H1 (cell line): ENCODE data around the gene GPC6. TPM values are rescaled to one million over a fixed set of nuclear protein-coding genes. Genes with fewer than 3 reads are reported as not detected.

Experiments used
- CTCF ChIA-PET: fragments of 300-600 bp; sonication (Branson Sonifier 250); formaldehyde crosslinking; loops from one replicate; lab custom pipeline; 2021; ENCODE audit not compliant: partially characterized antibody; lab: Charles Lee
- POLR2A ChIA-PET: fragments of 300-600 bp; sonication (Branson Sonifier 250); formaldehyde crosslinking; loops from one replicate; lab custom pipeline; 2021; ENCODE audit warnings: inconsistent platforms; ENCODE audit not compliant: partially characterized antibody; lab: Charles Lee
- DNase-seq, 2 experiments: peaks; one replicate each; pipeline versions ENCODE4 v3.0.0 to v3.0.0-alpha.2; 2010 to 2022; ENCODE audit warnings: low spot score in 2 of 2, low read depth in 1 of 2, mixed read lengths in 1 of 2
- FAIRE-seq: peaks from 2 replicates; lab custom pipeline; 2011; peaks lifted over from hg19 to GRCh38; lab: Jason Lieb, UNC
- H2AFZ ChIP-seq: 2 replicates; pipeline ENCODE4 v1.8.1; 2012; ENCODE audit warnings: low read length, inconsistent platforms
- H2AK5ac ChIP-seq: 2 replicates; pipeline ENCODE4 v1.6.1; 2013; ENCODE audit warnings: low read depth, low read length
- H2BK120ac ChIP-seq: replicated peaks from 2 replicates; pipeline ENCODE3; 2013; ENCODE audit warnings: low read depth, low read length, inconsistent platforms
- H2BK12ac ChIP-seq: 2 replicates; pipeline ENCODE4 v1.6.1; 2013; ENCODE audit warnings: low read depth, low read length
- H2BK15ac ChIP-seq: 2 replicates; pipeline ENCODE4 v1.6.1; 2013; ENCODE audit warnings: low read length
- H2BK20ac ChIP-seq: 2 replicates; pipeline ENCODE4 v1.6.1; 2013; ENCODE audit warnings: low read length
- H2BK5ac ChIP-seq: 2 replicates; pipeline ENCODE4 v1.6.1; 2013; ENCODE audit warnings: low read depth, low read length
- H3K14ac ChIP-seq: 2 replicates; pipeline ENCODE4 v1.6.1; 2013; ENCODE audit warnings: inconsistent platforms; ENCODE audit not compliant: insufficient read length
- H3K18ac ChIP-seq: 2 replicates; pipeline ENCODE4 v1.6.1; 2013; ENCODE audit warnings: low read length; ENCODE audit errors: extremely low read depth
- H3K23ac ChIP-seq: 2 replicates; pipeline ENCODE4 v1.6.1; 2013; ENCODE audit warnings: inconsistent platforms; ENCODE audit not compliant: insufficient read length
- H3K23me2 ChIP-seq: 2 replicates; pipeline ENCODE4 v1.6.1; 2013; ENCODE audit warnings: low read depth, low read length
- H3K27ac ChIP-seq: 2 replicates; pipeline ENCODE4 v1.6.1; 2011; ENCODE audit warnings: low read depth, low read length, inconsistent platforms
- H3K27me3 ChIP-seq, 4 experiments: replicated peaks in 1 of 4; 1 replicate in 1 of 4; 2 replicates in 3 of 4; pipeline versions ENCODE4 v1.6.1 to v1.8.1; 2011 to 2013; ENCODE audit warnings: low read length in 3 of 4, mild to moderate bottlenecking in 3 of 4, inconsistent platforms in 2 of 4, mixed read lengths in 2 of 4, moderate library complexity in 1 of 4; ENCODE audit not compliant: control insufficient read depth in 3 of 4, insufficient read depth in 3 of 4; ENCODE audit errors: extremely low read depth in 1 of 4
- H3K36me3 ChIP-seq, 4 experiments: 2 replicates each; pipeline versions ENCODE4 v1.6.1 to v1.8.1; 2011 to 2013; ENCODE audit warnings: mild to moderate bottlenecking in 4 of 4, low read length in 3 of 4, moderate library complexity in 2 of 4, control low read depth in 1 of 4, inconsistent platforms in 1 of 4; ENCODE audit not compliant: insufficient read depth in 4 of 4, control insufficient read depth in 2 of 4
- H3K4ac ChIP-seq: replicated peaks from 2 replicates; pipeline ENCODE3; 2013; ENCODE audit warnings: low read length, low read depth, mixed read lengths, inconsistent platforms; ENCODE audit not compliant: insufficient read length
- H3K4me1 ChIP-seq, 4 experiments: replicated peaks in 1 of 4; 1 replicate in 1 of 4; 2 replicates in 3 of 4; pipeline versions ENCODE4 v1.6.1 to v1.8.1; 2011 to 2013; ENCODE audit warnings: low read length in 3 of 4, inconsistent platforms in 2 of 4, mixed read lengths in 1 of 4; ENCODE audit not compliant: insufficient read depth in 4 of 4, control insufficient read depth in 3 of 4
- H3K4me2 ChIP-seq, 2 experiments: 2 replicates each; pipeline versions ENCODE4 v1.6.1 to v1.8.1; 2011 to 2013; ENCODE audit warnings: low read depth in 2 of 2, low read length in 2 of 2, control low read depth in 1 of 2, inconsistent platforms in 1 of 2, mild to moderate bottlenecking in 1 of 2; ENCODE audit not compliant: insufficient read depth in 1 of 2
- H3K4me3 ChIP-seq, 4 experiments: fragments of 200-600, 300-600 bp in 1 of 4; sonication (generic), shearing (Covaris generic), sonication (Bioruptor Twin) in 1 of 4; 2 replicates each; pipeline versions ENCODE4 v1.5.1 to v1.8.1; 2011 to 2016; ENCODE audit warnings: low read length in 4 of 4, low read depth in 3 of 4, control low read depth in 2 of 4, inconsistent platforms in 2 of 4, mild to moderate bottlenecking in 2 of 4, mixed read lengths in 1 of 4, moderate library complexity in 1 of 4; ENCODE audit not compliant: insufficient read depth in 2 of 4; ENCODE audit errors: extremely low read depth in 1 of 4
- H3K56ac ChIP-seq: replicated peaks from 2 replicates; pipeline ENCODE3; 2013; ENCODE audit warnings: low read depth, mild to moderate bottlenecking, mixed read lengths, low read length, inconsistent platforms; ENCODE audit not compliant: insufficient read length
- H3K79me1 ChIP-seq: 2 replicates; pipeline ENCODE4 v1.6.1; 2013; ENCODE audit warnings: low read depth, low read length, control low read depth
- H3K79me2 ChIP-seq, 2 experiments: 2 replicates each; pipeline versions ENCODE4 v1.6.1 to v1.8.1; 2012 to 2013; ENCODE audit warnings: low read length in 2 of 2, mild to moderate bottlenecking in 2 of 2, inconsistent platforms in 1 of 2; ENCODE audit not compliant: insufficient read depth in 2 of 2, control insufficient read depth in 1 of 2
- H3K9ac ChIP-seq, 4 experiments: replicated peaks in 1 of 4; 1 replicate in 1 of 4; 2 replicates in 3 of 4; pipeline versions ENCODE4 v1.6.1 to v1.8.1; 2011 to 2013; ENCODE audit warnings: low read depth in 3 of 4, low read length in 3 of 4, control low read depth in 2 of 4, mild to moderate bottlenecking in 2 of 4, moderate library complexity in 2 of 4, inconsistent platforms in 1 of 4; ENCODE audit errors: extremely low read depth in 1 of 4
- H3K9me3 ChIP-seq, 2 experiments: 2 replicates each; pipeline versions ENCODE4 v1.6.1 to v1.8.1; 2012 to 2013; ENCODE audit warnings: mild to moderate bottlenecking in 2 of 2, moderate library complexity in 2 of 2, control low read depth in 1 of 2, inconsistent platforms in 1 of 2, low read depth in 1 of 2, low read length in 1 of 2, mixed read lengths in 1 of 2; ENCODE audit not compliant: insufficient read depth in 2 of 2
- H4K20me1 ChIP-seq, 2 experiments: replicated peaks in 1 of 2; 2 replicates each; pipeline versions ENCODE3 to v1.8.1; 2011 to 2013; ENCODE audit warnings: inconsistent platforms in 2 of 2, low read length in 2 of 2, mild to moderate bottlenecking in 1 of 2; ENCODE audit not compliant: insufficient read depth in 2 of 2, control insufficient read depth in 1 of 2
- H4K5ac ChIP-seq: 2 replicates; pipeline ENCODE4 v1.6.1; 2013; ENCODE audit warnings: low read length, low read depth, mixed read lengths, inconsistent platforms; ENCODE audit not compliant: insufficient read length
- H4K8ac ChIP-seq: 2 replicates; pipeline ENCODE4 v1.8.0; 2013; ENCODE audit warnings: mild to moderate bottlenecking, moderate library complexity, low read length, inconsistent platforms; ENCODE audit not compliant: insufficient read depth; ENCODE audit errors: extremely low read depth
- H4K91ac ChIP-seq: replicated peaks from 2 replicates; pipeline ENCODE3; 2013; ENCODE audit warnings: low read length, mixed read lengths, inconsistent platforms; ENCODE audit not compliant: insufficient read length
- BRCA1 ChIP-seq: IDR thresholded peaks from 2 replicates; pipeline ENCODE4 v1.6.1; 2012; ENCODE audit warnings: low read depth, low read length, improper control_type of control experiment
- CREB1 ChIP-seq: IDR thresholded peaks from 2 replicates; pipeline ENCODE4 v1.6.1; 2012; ENCODE audit warnings: inconsistent platforms
- KDM4A ChIP-seq: IDR thresholded peaks from one replicate; pipeline ENCODE4 v1.7.1; 2012; ENCODE audit warnings: low read depth, mild to moderate bottlenecking, moderate library complexity, low read length, inconsistent platforms; ENCODE audit not compliant: severe bottlenecking
- RBBP5 ChIP-seq: IDR thresholded peaks from 2 replicates; pipeline ENCODE4 v1.7.1; 2012; ENCODE audit warnings: low read depth, mild to moderate bottlenecking, inconsistent platforms, low read length, moderate library complexity, borderline replicate concordance
- RXRA ChIP-seq: IDR thresholded peaks from 2 replicates; pipeline ENCODE4 v1.6.1; 2011; ENCODE audit warnings: low read depth, mild to moderate bottlenecking, low read length, moderate library complexity; ENCODE audit not compliant: insufficient read depth
- SIX5 ChIP-seq: IDR thresholded peaks from 2 replicates; pipeline ENCODE4 v1.6.1; 2011; ENCODE audit warnings: mild to moderate bottlenecking, low read depth, low read length
- SP4 ChIP-seq: IDR thresholded peaks from 2 replicates; pipeline ENCODE4 v1.6.1; 2012; ENCODE audit warnings: low read length, inconsistent platforms
- SUZ12 ChIP-seq: fragments of 200-600 bp; sonication (generic); IDR thresholded peaks from 2 replicates; pipeline ENCODE4 v1.6.1; 2012; ENCODE audit warnings: mild to moderate bottlenecking, inconsistent platforms, low read length, moderate library complexity, mixed read lengths
- TAF1 ChIP-seq: IDR thresholded peaks from 2 replicates; pipeline ENCODE4 v1.6.1; 2011; ENCODE audit warnings: mild to moderate bottlenecking, low read depth, low read length
- TEAD4 ChIP-seq: IDR thresholded peaks from 2 replicates; pipeline ENCODE4 v1.6.1; 2012; ENCODE audit warnings: low read depth, low read length, inconsistent platforms, mixed read lengths
- WGBS, 2 experiments: shearing (Covaris generic) in 1 of 2; methylation state at CpG; one replicate each; pipeline versions ENCODE4 v1.1.6 to v1.1.7; 2013 to 2015; ENCODE audit warnings: low lambda C conversion rate in 2 of 2, mixed read lengths in 2 of 2, inconsistent platforms in 1 of 2, low coverage in 1 of 2, missing lambda C conversion rate in 1 of 2; ENCODE audit not compliant: insufficient replicate concordance in 2 of 2, insufficient coverage in 1 of 2, insufficient read length in 1 of 2; ENCODE audit errors: extremely low coverage in 1 of 2, missing lambda C conversion rate in 1 of 2; 5-methylcytosine and 5-hydroxymethylcytosine counted together
- polyA plus RNA-seq, 7 experiments: library from polyadenylated mRNA; depleted of rRNA in 3 of 7; stranded (reverse) in 5 of 7; unstranded in 2 of 7; fragments of >200 nt in 5 of 7; fragments of 200-250 nt in 2 of 7; gene quantifications; 1 replicate in 5 of 7; 2 replicates in 1 of 7; 4 replicates in 1 of 7; pipeline versions ENCODE4 v1.2.1 to v1.2.3, GENCODE V29; 2011 to 2013; ENCODE audit warnings: missing spikeins in 2 of 7, mixed read lengths in 2 of 7
- total RNA-seq: library from RNA; stranded (reverse); fragmentation: NEBNext Ultra II Directional; extraction: Animal tissue kit (Norgen Biotek cat#: 25700); gene quantifications from 2 replicates; pipeline ENCODE4 v1.2.1, GENCODE V29; 2021

The GPC6 gene
- total and polyA plus RNA-seq, 2 of the 8 experiments (the other 6 are each of a cell fraction or from before 2014, with no cell fraction given): 5.4 to 12.0 TPM

- Histone ChIP-seq H2BK5ac (no peak overlapping the region), H2BK12ac (no peak overlapping the region), H3K23ac (no peak overlapping the region), H2AK5ac (no peak overlapping the region), H3K79me2 (no peaks in the 10 kb centered on the region), H2BK20ac (no peak overlapping the region), H3K27ac (no peak overlapping the region), H3K27me3 (no peaks in the 10 kb centered on the region), H4K8ac (no peak overlapping the region), H3K56ac (no peak overlapping the region), H3K79me1 (no peaks in the 10 kb centered on the region), H4K5ac (no peak overlapping the region), H3K9me3 (no peaks in the 10 kb centered on the region), H3K4me2 (peak overlapping the region in 1 of 2 experiments; percentile 13; a peak in 1 of 4 replicates), H4K20me1 (no peaks in the 10 kb centered on the region), H3K36me3 (no peaks in the 10 kb centered on the region), H2BK15ac (no peak overlapping the region), H3K23me2 (no peaks in the 10 kb centered on the region), H3K4ac (no peak overlapping the region), H4K91ac (no peak overlapping the region), H2AFZ (no peak overlapping the region), H3K4me3 (no peak overlapping the region; a peak in 1 of 8 replicates), H2BK120ac (no peak overlapping the region), H3K14ac (no peak overlapping the region), H3K4me1 (peaks cover 0 to 8% (median 0%) of the 10 kb centered on the region in 4 experiments; a peak in 4 of 7 replicates), H3K9ac (no peak overlapping the region), H3K18ac (no peak overlapping the region)
- TF ChIP-seq RXRA (no peak), RBBP5 (no peak), SIX5 (no peak), BRCA1 (no peak), SUZ12 (no peak), SP4 (no peak), TAF1 (no peak), KDM4A (no peak), TEAD4 (no peak), CREB1 (no peak)
- CTCF ChIA-PET: no interaction called here
- DNase-seq (no peak), FAIRE-seq (no peak)
- 25% methylated on average over 1 of the region's 1 CpG; no CpG with 5 or more reads in 1 of the 2 experiments for WGBS, 2 experiments
- POLR2A ChIA-PET: interaction anchor here (0.9 kb wide), 1 partner anchor 10 kb away, joined by 3 read pairs; no protein-coding TSS in a partner anchor
These were observed 580.3 kb downstream of the GPC6 start for GRCh38 chr13:93806861-93807260.
